DND-41 (cell line): ENCODE data around the gene THBS2.

Experiments used
- ATAC-seq: fragments of 200-7000 bp; cut with Tn5 transposase; 3 replicates; pipeline ENCODE4 v1.9.1; 2021; ENCODE audit warnings: low read depth; ENCODE audit not compliant: insufficient read depth
- DNase-seq: peaks from one replicate; pipeline ENCODE4 v3.0.0-alpha.2; 2020
- H2AFZ ChIP-seq: 2 replicates; pipeline ENCODE4 v1.6.0; 2012; ENCODE audit warnings: low read depth, low read length
- H3K27ac ChIP-seq: 2 replicates; pipeline ENCODE4 v1.5.1; 2012; ENCODE audit warnings: low read length, inconsistent platforms
- H3K27me3 ChIP-seq: fragments of 200-600 bp; sonication (generic); 2 replicates; pipeline ENCODE4 v1.6.0; 2012; ENCODE audit warnings: low read length, mild to moderate bottlenecking, inconsistent platforms; ENCODE audit not compliant: insufficient read depth, poor library complexity
- H3K36me3 ChIP-seq: 2 replicates; pipeline ENCODE4 v1.5.1; 2012; ENCODE audit warnings: low read length, inconsistent platforms; ENCODE audit not compliant: insufficient read depth
- H3K4me1 ChIP-seq: 2 replicates; pipeline ENCODE4 v1.5.1; 2012; ENCODE audit warnings: mild to moderate bottlenecking, low read length; ENCODE audit not compliant: insufficient read depth
- H3K4me2 ChIP-seq: 2 replicates; pipeline ENCODE4 v1.6.0; 2012; ENCODE audit warnings: mild to moderate bottlenecking, moderate library complexity, low read length, inconsistent platforms; ENCODE audit not compliant: insufficient read depth
- H3K4me3 ChIP-seq, 2 experiments: fragments of 200-600 bp in 1 of 2; shearing (Covaris generic) in 1 of 2; 2 replicates each; pipeline ENCODE4 v1.5.1; 2012 to 2016; ENCODE audit warnings: inconsistent platforms in 2 of 2, low read length in 2 of 2, mild to moderate bottlenecking in 2 of 2, low read depth in 1 of 2, moderate library complexity in 1 of 2
- H3K79me2 ChIP-seq: 2 replicates; pipeline ENCODE4 v1.6.0; 2012; ENCODE audit warnings: low read length, inconsistent platforms; ENCODE audit not compliant: insufficient read depth
- H3K9ac ChIP-seq: 2 replicates; pipeline ENCODE4 v1.6.0; 2012; ENCODE audit warnings: low read depth, mild to moderate bottlenecking, inconsistent platforms, low read length, moderate library complexity
- H3K9me3 ChIP-seq: 2 replicates; pipeline ENCODE4 v1.5.1; 2012; ENCODE audit warnings: low read length, moderate library complexity, mild to moderate bottlenecking, inconsistent platforms; ENCODE audit not compliant: insufficient read depth, severe bottlenecking
- H4K20me1 ChIP-seq: 2 replicates; pipeline ENCODE4 v1.6.0; 2012; ENCODE audit warnings: low read length; ENCODE audit not compliant: insufficient read depth
- EZH2 ChIP-seq: IDR thresholded peaks from 3 replicates; pipeline ENCODE4 v1.6.1; 2012; ENCODE audit warnings: borderline replicate concordance, low read depth, mild to moderate bottlenecking, moderate library complexity, low read length, inconsistent platforms; ENCODE audit not compliant: severe bottlenecking
- TF ChIP-seq, protein P1 (sequence below): IDR thresholded peaks from 2 replicates; pipeline ENCODE4 v1.5.1; 2012; ENCODE audit warnings: borderline replicate concordance, low read length, moderate library complexity, mild to moderate bottlenecking; ENCODE audit not compliant: poor library complexity, severe bottlenecking; ENCODE audit errors: extremely low read depth

Gene THBS2

DNA sequence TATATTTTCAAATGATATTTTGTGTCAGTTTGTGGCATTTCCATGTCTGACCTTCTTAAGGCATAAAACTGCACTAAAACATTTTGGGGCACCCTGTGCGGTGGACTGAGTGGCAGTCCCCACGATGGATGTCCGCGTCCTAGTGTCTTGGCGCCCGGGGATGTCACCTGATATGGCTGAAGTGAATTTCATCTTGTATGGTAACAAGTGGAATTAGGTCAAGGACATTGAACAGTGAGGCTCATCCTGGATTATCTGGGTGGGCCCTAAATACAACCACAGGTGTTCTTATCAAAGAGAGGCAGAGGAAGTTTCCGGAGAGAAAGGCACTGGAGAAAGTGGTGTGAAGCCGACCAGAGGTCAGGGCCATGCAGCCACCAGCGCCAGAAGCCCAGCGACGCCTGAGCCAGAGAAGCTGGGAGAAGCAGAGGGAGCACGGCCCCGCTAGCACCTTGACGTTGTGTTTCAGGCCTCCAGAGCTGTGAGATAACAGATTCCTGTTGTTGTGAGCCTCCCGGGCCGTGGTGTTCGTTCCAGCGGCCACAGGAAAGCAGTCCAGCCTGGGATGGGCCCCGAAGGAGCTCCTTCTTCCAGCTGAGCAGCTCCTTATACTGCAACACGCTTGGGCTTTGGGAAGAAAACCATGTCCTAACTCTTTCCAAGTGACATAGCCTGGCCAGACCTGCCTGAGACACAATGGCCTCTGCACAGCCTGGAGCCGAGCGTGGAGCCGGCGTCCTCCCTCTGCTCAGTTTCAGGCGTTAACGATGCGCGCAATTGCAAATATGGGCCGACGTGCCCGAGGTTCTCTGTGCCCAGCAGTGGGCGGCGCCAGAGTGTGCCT is 22.5 kb downstream of the THBS2 start:
- Histone ChIP-seq H3K4me1 (no peaks in the 10 kb centered on the region), H3K4me3 (no peak overlapping the region), H3K27ac (no peak overlapping the region), H2AFZ (no peak overlapping the region), H4K20me1 (no peaks in the 10 kb centered on the region), H3K79me2 (no peaks in the 10 kb centered on the region), H3K9ac (no peak overlapping the region), H3K27me3 (no peaks in the 10 kb centered on the region), H3K9me3 (peaks cover 11% of the 10 kb centered on the region), H3K36me3 (no peaks in the 10 kb centered on the region), H3K4me2 (no peak overlapping the region)
- ATAC-seq (no peak), DNase-seq (no peak)
- TF ChIP-seq EZH2, result no peak
- TF ChIP-seq, protein P1, sequence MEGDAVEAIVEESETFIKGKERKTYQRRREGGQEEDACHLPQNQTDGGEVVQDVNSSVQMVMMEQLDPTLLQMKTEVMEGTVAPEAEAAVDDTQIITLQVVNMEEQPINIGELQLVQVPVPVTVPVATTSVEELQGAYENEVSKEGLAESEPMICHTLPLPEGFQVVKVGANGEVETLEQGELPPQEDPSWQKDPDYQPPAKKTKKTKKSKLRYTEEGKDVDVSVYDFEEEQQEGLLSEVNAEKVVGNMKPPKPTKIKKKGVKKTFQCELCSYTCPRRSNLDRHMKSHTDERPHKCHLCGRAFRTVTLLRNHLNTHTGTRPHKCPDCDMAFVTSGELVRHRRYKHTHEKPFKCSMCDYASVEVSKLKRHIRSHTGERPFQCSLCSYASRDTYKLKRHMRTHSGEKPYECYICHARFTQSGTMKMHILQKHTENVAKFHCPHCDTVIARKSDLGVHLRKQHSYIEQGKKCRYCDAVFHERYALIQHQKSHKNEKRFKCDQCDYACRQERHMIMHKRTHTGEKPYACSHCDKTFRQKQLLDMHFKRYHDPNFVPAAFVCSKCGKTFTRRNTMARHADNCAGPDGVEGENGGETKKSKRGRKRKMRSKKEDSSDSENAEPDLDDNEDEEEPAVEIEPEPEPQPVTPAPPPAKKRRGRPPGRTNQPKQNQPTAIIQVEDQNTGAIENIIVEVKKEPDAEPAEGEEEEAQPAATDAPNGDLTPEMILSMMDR, result no peak

DNA sequence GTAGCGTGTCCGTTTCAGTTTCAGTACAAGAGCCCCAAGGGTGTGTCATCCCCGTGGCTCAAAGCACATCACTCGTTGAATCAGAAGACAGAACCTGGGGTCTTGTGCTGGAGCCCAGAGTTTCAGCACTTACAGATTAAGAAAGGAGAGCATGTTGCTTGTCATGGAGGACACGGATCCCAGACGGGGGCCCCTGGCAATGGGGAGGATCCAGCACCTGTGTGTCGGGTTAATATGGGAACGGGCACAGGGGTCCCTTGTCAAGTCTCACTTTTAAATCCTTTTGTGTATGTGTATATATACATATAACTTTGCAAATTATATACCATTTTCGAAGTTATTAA is 23.4 kb downstream of the THBS2 start:
- Histone ChIP-seq H3K79me2 (no peaks in the 10 kb centered on the region), H3K4me3 (no peak overlapping the region), H3K36me3 (no peaks in the 10 kb centered on the region), H3K27ac (no peak overlapping the region), H3K9me3 (peaks cover 11% of the 10 kb centered on the region), H2AFZ (no peak overlapping the region), H3K4me1 (no peaks in the 10 kb centered on the region), H4K20me1 (no peaks in the 10 kb centered on the region), H3K27me3 (no peaks in the 10 kb centered on the region), H3K9ac (no peak overlapping the region), H3K4me2 (no peak overlapping the region)
- DNase-seq, result no peak
- no peak for TF ChIP-seq EZH2
- TF ChIP-seq, protein P1, result no peak
- ATAC-seq, result no peak

DNA sequence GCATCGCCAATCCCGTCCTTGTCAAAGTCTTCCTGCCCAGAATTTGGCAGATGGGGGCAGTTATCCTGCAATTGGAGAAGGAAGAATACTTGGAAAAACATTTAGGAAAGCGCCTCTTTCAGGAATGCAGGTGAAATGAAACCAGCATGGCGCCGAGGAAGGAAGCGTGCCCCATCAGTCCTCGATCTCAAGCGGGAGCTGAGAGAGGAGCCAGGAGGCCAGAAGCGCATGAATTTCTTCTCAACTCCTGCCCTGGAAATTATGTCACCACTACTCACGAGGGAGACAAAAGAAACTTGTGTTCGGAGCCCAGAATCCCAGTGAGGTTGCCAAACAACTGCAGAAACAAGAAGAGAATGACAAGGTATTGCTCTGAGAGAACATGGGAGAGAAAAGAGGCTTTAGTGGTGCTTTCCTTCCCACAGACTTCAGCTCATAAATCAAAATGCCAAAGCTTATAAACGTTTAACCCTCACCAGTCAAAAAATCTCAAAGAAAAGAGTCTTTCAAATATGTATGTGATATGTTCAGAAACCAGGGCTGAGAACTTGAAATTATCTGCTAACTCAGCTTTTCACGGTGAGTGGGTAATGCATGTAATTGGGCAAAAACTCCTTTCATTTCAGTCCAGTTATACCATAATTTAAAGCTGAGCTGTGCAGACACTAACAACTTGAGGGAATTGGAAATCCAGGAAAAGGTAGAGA is 23.9 kb downstream of the THBS2 start:
- H3K4me1 ChIP-seq, result no peaks in the 10 kb centered on the region
- no peaks in the 10 kb centered on the region for H3K36me3 ChIP-seq
- peaks cover 11% of the 10 kb centered on the region for H3K9me3 ChIP-seq
- no peaks in the 10 kb centered on the region for H4K20me1 ChIP-seq
- no peak for DNase-seq
- H3K27ac ChIP-seq, result no peak overlapping the region
- H3K79me2 ChIP-seq, result no peaks in the 10 kb centered on the region
- ATAC-seq, result no peak
- H2AFZ ChIP-seq, result no peak overlapping the region
- no peak overlapping the region for H3K4me2 ChIP-seq
- H3K4me3 ChIP-seq, result no peak overlapping the region
- H3K9ac ChIP-seq, result no peak overlapping the region
- H3K27me3 ChIP-seq, result no peaks in the 10 kb centered on the region
- TF ChIP-seq EZH2, result no peak
- TF ChIP-seq, protein P1, result no peak
